Mammary epithelial cell (primary cell): ENCODE measurements around the gene DOLPP1.

Experiments
- EZH2 ChIP-seq: IDR thresholded peaks from 2 replicates; pipeline ENCODE4 v1.6.1; 2012; ENCODE audit warnings: low read length, inconsistent platforms, borderline replicate concordance
- TF ChIP-seq, protein P1 (sequence below), 2 donors: IDR thresholded peaks in 1 of 2; conservative IDR thresholded peaks in 1 of 2; 2 replicates each; pipeline ENCODE4 v1.5.1; 2011 to 2012; ENCODE audit warnings: inconsistent platforms in 2 of 2, low read length in 2 of 2, mild to moderate bottlenecking in 2 of 2, control low read depth in 1 of 2, low read depth in 1 of 2; ENCODE audit not compliant: insufficient read depth in 1 of 2; ENCODE audit errors: extremely low read depth in 1 of 2

DNA sequence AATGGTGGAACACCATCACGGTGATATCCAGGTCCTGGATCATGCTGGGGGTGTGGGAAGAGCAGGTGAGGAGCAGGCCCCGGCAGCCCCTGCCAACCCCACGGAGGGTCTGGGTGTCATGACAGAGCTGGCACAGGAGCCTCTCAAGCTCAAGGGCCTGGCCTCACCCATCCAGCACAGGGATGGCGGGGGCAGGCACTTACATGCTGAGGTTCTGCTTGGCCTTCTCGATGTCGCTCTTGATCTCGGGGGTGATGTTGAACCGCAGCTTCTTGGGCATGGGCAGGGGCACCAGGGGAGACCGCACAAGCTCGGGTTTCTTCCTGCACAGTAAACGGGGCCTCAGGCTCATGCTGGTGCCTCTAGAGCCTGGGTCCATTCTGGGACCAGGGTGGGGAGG lies 17.4 kb downstream of the DOLPP1 start:
- TF ChIP-seq, protein P1, sequence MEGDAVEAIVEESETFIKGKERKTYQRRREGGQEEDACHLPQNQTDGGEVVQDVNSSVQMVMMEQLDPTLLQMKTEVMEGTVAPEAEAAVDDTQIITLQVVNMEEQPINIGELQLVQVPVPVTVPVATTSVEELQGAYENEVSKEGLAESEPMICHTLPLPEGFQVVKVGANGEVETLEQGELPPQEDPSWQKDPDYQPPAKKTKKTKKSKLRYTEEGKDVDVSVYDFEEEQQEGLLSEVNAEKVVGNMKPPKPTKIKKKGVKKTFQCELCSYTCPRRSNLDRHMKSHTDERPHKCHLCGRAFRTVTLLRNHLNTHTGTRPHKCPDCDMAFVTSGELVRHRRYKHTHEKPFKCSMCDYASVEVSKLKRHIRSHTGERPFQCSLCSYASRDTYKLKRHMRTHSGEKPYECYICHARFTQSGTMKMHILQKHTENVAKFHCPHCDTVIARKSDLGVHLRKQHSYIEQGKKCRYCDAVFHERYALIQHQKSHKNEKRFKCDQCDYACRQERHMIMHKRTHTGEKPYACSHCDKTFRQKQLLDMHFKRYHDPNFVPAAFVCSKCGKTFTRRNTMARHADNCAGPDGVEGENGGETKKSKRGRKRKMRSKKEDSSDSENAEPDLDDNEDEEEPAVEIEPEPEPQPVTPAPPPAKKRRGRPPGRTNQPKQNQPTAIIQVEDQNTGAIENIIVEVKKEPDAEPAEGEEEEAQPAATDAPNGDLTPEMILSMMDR (conservative IDR thresholded peaks at IDR 0.05 in 1 of 2, IDR thresholded peaks at IDR 0.05 in 1 of 2; ENCODE audit: extremely low read depth in 1 of 2, insufficient read depth in 1 of 2, low read depth in 1 of 2, low read length in 2 of 2) = no peak
- no peak for TF ChIP-seq EZH2
